HG03095 (cell line): Measurements from ENCODE around the gene GRM8.
A peak's percentile ranks its signal among the peaks of the same experiment; 100 is the strongest.
"Not testable (repeated sequence)": the region's sequence is repeated elsewhere in the genome, so short reads cannot be mapped to it uniquely, and the experiment has no call there.

Experiments
- ATAC-seq: cut with Tn5 transposase; IDR thresholded peaks from one replicate; pipeline ENCODE4 v1.9.1; 2021; ENCODE audit warnings: moderate library complexity; ENCODE audit not compliant: unreplicated experiment

Gene GRM8

DNA sequence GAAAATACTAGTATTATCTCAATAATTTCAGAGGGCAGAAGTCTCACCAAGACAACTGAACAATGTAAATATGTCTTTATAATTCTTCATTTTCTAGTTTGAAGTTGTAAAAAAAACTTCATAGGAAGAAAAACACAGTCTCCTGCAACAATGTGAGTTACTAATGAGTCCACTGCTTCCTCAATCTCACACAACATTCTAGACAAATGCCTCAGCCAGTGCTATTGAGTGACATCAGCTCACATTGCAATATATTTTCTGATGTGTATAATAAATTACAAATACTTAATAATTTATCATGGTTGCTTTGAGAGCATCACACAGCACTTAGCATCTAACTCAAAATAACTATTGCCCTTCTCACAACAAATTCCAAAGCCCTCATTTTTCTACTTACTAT lies 321.2 kb downstream of the GRM8 start:
- ATAC-seq, result no peak

GRCh38 chr7:126930166-126930565 lies 322.6 kb downstream of the GRM8 start:
- no peak for ATAC-seq

- no peak for ATAC-seq
Measured at GRCh38 chr7:126924477-126924876, 328.3 kb downstream of the GRM8 start.

DNA sequence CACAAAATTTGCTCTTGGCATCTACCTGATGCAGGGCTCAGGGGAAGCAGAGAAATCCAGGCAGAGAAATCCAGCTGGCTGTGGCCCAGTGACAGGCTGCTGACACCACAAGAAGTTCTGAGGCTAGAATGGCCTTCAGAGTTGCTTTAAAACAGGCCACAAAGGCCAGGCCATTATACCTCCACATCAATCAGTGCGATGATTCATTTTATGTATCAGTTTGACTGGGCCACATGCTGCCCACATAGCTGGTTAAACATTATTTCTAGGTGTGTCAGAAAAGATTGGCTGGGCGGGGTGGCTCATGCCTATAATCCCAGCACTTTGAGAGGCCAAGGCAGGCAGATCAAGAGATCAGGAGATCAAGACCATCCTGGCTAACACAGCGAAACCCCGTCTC lies 341.1 kb downstream of the GRM8 start:
- ATAC-seq, result not testable (repeated sequence)

DNA sequence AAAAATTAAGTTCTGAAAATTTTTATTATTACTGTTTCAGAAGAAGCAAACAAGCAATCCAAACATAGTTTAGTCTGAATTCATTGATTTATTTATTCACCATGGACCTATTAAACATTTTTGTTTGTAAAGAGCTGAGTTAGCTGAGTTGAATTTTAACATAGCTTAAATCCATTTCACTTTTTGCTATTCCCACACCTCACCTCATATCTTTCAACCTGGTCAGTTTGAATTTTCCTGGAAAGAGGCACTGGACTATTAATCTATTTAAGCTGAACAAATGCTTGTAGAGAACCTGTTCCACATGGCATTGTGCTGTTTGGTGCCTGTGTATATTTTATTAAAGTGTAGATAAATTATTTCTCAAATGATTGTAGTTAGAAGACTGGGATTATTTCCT lies 344.2 kb downstream of the GRM8 start:
- ATAC-seq, result not testable (repeated sequence)

DNA sequence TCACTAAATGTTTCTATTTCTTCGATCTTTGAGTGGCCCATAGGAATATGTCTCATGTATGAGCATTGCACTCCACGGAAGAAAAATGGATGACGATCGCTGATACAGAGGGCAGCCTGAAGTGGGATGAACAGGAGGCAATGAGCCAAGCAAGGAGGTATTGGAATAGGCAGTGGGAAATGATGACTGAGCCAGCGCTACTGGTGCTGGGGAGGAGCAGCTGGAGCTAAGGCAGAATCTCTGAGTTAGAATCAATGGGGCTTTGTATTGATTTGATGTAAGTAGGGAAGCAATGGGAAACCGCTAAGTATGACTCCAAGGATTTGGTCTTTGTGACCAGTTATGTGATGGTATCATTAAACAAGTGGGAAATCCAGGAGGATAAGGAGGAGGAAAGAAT lies 345.1 kb downstream of the GRM8 start:
- not testable (repeated sequence) for ATAC-seq

- not testable (repeated sequence) for ATAC-seq
Measured at GRCh38 chr7:126905255-126905654, 347.5 kb downstream of the GRM8 start.

- ATAC-seq, result not testable (repeated sequence)
Measured at GRCh38 chr7:126901041-126901765, 351.5 kb downstream of the GRM8 start.

DNA sequence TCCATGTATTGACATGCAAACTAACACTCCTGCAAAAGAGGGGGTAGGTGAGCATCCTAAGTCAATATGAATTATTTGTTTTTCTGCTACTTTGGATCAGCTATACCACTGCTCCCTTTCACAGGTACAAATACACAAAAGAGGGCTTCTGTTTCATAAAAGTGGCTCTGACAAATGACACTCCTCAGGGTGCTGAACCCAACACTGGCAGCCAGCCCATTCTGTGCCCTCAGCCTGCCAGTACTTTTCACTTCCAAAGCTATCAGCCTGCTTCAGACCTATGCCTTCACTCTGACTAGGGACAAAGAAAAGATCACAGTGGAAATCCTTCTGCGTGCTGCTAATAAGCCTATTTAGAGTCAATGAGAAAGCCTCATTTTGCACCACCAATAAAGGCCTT lies 364.8 kb downstream of the GRM8 start:
- ATAC-seq, result not testable (repeated sequence)

DNA sequence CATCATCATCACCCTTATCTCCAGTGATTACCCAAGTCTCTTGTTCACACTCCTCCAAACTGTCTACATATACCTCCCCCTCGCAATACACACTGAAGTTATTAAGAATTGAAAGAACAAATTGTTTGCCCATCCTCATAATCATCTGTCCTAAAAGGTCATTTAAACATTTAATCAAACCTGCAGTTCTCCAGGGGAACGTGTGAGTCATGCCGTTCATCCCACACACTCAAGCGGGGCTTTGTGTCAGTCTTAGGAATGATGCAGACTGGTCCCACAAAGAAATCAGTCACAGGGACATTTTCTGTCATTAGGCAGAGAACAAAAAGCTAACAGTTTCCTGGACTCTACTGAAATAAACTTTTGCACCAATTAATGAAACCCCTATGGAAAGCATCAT lies 365.2 kb downstream of the GRM8 start:
- not testable (repeated sequence) for ATAC-seq

GRCh38 chr7:126882730-126883129 lies 370.0 kb downstream of the GRM8 start:
- not testable (repeated sequence) for ATAC-seq

DNA sequence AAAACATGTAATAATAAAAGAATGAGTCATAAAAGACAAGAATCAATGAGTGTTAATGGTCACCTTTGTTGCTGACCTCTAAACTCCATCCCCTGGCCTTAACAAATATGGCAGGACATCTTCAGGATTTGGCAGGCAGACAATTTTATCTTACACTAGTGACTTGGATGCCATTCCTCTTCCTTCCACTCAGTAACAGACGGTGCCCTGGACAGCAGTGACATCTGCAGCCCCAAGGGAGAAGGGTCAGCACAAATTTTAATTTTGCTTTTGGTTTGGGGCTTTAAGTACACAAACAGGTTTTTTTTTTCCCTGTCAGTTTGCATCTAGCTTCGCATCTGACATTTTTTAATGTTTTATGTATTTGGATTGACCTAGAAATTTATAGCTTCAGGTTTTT lies 370.8 kb downstream of the GRM8 start:
- ATAC-seq, result not testable (repeated sequence)

DNA sequence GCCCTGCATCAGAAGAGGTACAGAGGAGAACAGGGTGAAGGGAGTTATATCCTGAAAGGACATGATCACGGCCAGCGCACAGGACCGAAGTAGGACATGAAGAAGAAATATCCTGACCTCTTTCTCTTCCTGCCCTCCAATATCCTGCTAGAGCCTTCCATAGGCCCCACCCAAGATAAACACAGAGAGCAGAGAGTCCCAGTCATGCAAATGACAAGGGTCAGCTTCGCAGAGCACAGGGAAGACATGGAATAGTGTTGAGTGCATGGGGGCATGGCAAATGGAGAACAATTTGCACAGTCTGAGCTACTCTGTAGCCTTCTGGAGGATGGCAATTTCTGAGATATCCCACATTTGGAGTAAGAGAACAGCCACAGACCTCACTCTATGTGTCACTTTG lies 371.4 kb downstream of the GRM8 start:
- no peak for ATAC-seq

DNA sequence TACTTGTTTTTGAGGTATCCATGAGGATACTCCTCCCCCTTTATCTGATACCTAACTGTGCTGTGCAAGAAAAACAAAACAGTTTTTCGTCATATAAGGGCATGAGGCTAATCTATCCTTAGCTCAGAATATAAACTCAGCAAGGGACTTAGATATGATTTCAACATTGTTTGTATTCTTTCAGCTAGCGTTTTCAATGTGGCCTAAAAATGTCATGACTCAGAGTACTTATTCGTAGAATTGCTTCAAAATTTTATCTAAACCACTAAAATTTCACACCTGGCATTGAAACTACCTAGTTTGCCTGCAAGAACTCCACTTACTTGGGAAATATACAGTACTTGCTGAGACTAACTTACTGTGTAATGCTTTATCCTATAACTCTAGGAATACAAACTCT lies 376.2 kb downstream of the GRM8 start:
- ATAC-seq, result not testable (repeated sequence)

DNA sequence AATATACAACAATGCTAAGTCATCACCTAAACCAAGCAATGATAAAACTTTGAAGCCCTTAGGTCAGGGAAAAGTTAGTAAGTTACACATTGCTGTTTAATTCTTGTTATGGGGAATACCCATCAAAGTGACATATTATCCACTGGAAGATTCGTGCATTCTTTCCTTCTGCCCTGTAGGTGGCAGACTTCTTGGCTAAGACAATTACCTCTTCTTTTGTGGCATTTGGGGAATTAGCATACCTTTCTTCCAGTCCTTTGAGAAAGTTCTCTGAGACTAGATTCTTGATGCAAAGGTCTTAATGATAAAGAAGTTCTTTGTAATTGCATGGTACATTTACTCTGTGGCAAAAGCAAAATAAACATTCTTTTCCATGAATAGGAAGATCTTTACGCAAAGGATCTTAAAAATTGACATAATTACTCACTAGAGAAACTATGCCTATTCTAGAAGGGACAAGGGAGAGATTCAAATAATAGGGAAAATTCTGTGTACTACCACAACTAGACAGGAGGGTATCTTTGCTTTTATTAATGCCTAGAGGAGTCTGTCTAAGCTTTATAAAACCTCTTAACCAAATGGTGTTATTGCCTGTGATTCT lies 395.9 kb downstream of the GRM8 start:
- ATAC-seq, result peak; percentile 60

DNA sequence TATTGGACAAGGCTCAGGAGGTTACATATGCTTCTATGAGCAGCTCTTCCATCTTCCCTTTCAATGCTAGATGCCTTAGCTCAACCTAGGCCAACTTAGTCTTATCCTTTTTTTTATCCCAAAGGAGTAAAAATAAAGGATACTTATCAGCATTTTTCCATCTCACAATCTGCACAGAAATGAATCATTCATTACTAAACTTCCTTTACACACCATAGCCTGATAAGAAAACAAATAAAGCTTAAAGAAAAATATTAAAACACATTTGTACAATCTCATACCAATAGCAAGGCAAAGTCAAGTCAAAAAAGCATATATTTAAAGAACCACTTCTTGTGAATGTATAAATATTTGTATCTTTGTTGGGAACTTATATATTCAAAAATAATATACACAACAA lies 407.4 kb downstream of the GRM8 start:
- ATAC-seq, result no peak

DNA sequence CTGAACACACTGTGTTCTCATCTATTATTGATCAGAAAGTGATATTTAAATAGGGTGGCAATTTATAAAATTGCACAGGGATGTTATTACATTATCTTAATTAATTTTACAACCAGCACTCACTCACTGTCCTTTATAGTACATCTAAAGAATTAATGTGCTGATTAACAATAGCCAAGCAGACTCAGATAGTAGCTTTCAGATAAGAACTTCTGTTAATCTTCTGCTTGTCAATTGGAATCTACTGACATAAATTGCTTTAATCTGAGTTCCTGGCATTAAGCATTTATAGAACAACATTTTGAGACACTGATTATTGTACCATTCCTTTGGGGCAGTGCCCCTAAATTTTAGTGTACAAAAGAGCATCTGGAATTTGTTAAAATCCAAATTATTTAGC lies 408.9 kb downstream of the GRM8 start:
- ATAC-seq, result no peak

DNA sequence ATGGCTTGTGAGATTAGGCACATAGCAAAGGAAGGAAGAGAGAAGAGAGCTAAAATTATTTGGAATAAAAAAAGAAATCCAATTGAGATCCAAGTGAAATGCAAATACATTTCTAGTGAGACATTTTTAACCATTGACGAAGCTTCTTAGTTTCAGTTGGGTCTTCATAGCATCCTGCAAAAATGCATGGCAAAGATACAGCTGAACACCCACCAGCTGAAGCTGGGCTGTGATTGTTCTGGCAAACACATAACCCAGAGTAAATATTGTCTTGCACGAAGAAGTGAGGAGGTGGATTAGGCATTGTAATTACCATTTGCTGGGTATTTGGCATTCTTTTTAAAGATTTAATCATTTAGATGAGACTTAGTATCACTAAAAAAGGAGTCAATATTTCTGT lies 409.4 kb downstream of the GRM8 start:
- ATAC-seq, result no peak

DNA sequence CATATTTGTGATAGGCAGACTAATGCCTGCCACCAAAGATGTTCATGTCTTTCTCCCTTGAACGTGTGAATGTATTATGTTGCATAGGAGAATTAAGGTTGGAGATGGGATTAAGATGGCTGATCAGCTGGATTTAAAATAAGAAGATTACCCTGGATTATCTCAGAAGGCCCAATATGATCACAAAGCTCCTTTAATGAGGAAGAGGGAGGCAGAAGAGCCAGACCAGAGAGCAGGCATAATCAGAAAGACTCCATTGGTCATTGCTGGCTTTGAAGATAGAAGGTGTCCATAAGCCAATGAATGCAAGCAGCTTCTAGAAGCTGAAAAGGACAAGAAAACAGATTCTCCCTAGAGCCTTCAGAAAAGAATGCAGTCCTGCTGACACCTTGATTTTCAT lies 410.3 kb downstream of the GRM8 start:
- no peak for ATAC-seq

- no peak for ATAC-seq
Measured at GRCh38 chr7:126840869-126841268, 411.9 kb downstream of the GRM8 start.

DNA sequence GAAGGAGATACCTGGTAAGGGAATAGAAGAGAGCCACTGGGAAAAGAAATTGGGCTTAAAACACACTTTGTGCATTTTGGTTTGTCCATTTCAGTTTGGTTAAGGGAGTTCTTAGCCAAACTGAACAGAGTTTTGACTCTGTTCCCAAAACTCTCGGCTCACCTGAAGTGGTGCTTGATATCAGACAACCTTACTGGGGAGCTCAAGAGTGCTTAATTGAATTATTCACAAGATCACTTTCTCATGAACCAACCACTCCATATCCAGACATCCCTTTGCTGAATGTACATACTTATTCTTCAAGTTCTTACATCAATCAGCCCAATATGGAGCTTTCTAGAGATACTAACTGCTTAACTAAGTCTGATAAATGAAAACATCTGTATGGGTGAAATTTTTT lies 413.1 kb downstream of the GRM8 start:
- ATAC-seq, result no peak

DNA sequence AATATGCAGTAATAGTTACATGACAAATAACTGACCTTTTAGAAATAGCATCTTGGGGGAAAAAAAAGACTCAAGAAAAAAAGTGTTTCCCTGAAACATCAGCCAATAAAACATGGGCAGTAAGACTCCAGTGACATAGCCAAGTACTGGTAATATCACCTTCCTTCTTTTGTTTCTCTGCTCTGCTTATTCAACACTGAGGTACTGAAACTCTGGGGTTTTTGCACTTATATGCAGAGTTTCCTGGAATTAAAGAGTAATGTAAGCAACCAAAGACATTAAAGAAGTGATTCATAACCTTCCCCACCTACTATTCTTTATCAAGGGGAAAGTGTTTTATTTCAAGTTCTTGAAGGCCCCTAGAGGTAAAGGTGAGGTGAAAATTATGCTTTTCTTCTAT lies 414.5 kb downstream of the GRM8 start:
- no peak for ATAC-seq

GRCh38 chr7:126831241-126831640 lies 421.5 kb downstream of the GRM8 start:
- not testable (repeated sequence) for ATAC-seq
